Vagina (tissue), 2 donors: ENCODE results near the gene HBEGF. TPM values are rescaled to one million over a fixed set of nuclear protein-coding genes. Genes with fewer than 3 reads are reported as not detected.

Experiments
- DNase-seq, 2 donors: peaks; one replicate each; pipeline ENCODE4 v3.0.0-alpha.2; 2017; ENCODE audit errors: extremely low spot score in 2 of 2
- H3K27ac ChIP-seq: fragments of 200-600 bp; sonication (generic); one replicate; pipeline ENCODE4 v1.5.1; 2019
- H3K27me3 ChIP-seq: fragments of 200-600 bp; sonication (generic); one replicate; pipeline ENCODE4 v1.5.1; 2019
- H3K36me3 ChIP-seq, 2 donors: fragments of 200-600 bp; sonication (generic); one replicate each; pipeline ENCODE4 v1.5.1; 2017 to 2019
- H3K4me1 ChIP-seq: fragments of 200-600 bp; sonication (generic); one replicate; pipeline ENCODE4 v1.5.1; 2019
- H3K4me3 ChIP-seq, 2 donors: fragments of 200-600 bp; sonication (generic); 1 replicate in 1 of 2; 2 replicates in 1 of 2; pipeline ENCODE4 v1.5.1; 2016 to 2019
- H3K9me3 ChIP-seq: fragments of 200-600 bp; sonication (generic); one replicate; pipeline ENCODE4 v1.5.1; 2019
- POLR2A ChIP-seq, 2 donors: fragments of 450-650 bp; IDR thresholded peaks; one replicate each; pipeline ENCODE4 v1.6.1; 2017; ENCODE audit warnings: antibody characterized with exemption in 2 of 2, mild to moderate bottlenecking in 2 of 2, moderate library complexity in 2 of 2
- POLR2AphosphoS5 ChIP-seq, 2 donors: sonication (generic); formaldehyde crosslinking; IDR thresholded peaks; one replicate each; pipeline ENCODE4 v1.9.0; 2017; ENCODE audit warnings: antibody characterized with exemption in 2 of 2, mild to moderate bottlenecking in 2 of 2, low read depth in 1 of 2; ENCODE audit not compliant: insufficient read depth in 1 of 2
- intact Hi-C: fragments of 100-400 bp; cut with DNase I; formaldehyde crosslinking; loops from one replicate; pipeline ENCODE4 v1.15.1; 2023
- total RNA-seq: library from RNA; depleted of rRNA; stranded (reverse); fragments of >200 nt; gene quantifications from one replicate; pipeline ENCODE4 v1.2.3, GENCODE V29; 2016
- TF ChIP-seq, protein P1 (sequence below), 3 experiments: fragments of 450-650 bp in 2 of 3; fragments of 200-600 bp in 1 of 3; sonication (generic) in 1 of 3; IDR thresholded peaks; one replicate each; pipeline ENCODE4 v1.5.1; 2017 to 2019; ENCODE audit warnings: antibody characterized with exemption in 3 of 3, mild to moderate bottlenecking in 2 of 3, moderate library complexity in 2 of 3

The HBEGF gene, protein sequence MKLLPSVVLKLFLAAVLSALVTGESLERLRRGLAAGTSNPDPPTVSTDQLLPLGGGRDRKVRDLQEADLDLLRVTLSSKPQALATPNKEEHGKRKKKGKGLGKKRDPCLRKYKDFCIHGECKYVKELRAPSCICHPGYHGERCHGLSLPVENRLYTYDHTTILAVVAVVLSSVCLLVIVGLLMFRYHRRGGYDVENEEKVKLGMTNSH
- total RNA-seq: 16.2 TPM

DNA sequence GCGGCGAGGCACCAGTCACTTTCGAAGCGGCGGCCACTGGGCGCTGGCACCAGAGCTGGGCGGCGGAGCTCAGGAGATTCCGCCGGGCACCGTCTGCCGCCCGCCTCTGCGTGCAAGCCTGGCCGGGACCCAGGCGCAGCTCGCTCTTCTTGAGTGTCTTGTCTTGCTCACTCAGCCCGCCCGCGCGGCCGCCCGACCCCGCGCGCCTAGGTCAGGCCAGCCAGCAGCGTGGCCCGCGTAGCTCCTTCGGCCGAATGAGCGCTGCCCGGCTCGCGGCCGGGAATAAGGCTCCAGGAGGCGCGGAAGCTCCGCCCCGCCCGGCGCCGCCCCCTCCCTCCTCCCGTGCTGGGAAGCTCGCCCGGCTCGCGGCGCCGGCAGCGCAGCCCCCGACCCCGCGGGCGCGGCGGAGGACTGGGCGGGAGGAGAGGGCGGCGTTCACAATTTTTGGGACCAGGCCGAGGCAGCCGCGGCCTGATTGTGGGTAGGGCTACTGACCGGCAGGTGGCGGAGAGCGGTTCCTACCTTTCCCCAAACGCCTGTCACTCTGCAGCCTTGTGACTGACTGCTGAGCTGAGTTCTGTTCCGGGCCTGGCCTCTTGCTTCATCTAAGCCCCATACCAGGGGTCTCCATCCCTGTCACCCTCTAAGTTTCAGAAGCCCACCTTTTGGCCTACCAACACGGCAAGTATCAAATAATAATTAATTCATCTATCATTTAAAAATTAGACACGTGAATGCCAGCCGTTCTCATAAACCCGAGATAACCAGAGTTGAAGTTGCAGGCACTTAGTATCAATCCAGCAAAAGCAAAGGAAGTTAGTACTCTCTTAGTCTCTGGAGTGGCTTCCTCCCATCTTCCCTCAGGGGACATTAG is at the start of gene HBEGF:
TSS of gene HBEGF (minus strand) at position 256 of the 874 bp plus-strand sequence. CDS start 275 bp downstream, outside the sequence.
- no peak for DNase-seq
- Histone ChIP-seq H3K27ac (peak within 1 kb of the TSS; percentile 68), H3K4me3 (peak within 1 kb of the TSS; percentile 71 to 74), H3K27me3 (no peaks in the 10 kb centered on the region), H3K36me3 (no peaks in the 10 kb centered on the region), H3K4me1 (peaks cover 36% of the 10 kb centered on the region), H3K9me3 (no peaks in the 10 kb centered on the region)
- peak; percentile 28 to 87 for TF ChIP-seq POLR2AphosphoS5 (IDR thresholded peaks at IDR 0.05; ENCODE audit: insufficient read depth in 1 of 2, low read depth in 1 of 2)
- TF ChIP-seq, protein P1, sequence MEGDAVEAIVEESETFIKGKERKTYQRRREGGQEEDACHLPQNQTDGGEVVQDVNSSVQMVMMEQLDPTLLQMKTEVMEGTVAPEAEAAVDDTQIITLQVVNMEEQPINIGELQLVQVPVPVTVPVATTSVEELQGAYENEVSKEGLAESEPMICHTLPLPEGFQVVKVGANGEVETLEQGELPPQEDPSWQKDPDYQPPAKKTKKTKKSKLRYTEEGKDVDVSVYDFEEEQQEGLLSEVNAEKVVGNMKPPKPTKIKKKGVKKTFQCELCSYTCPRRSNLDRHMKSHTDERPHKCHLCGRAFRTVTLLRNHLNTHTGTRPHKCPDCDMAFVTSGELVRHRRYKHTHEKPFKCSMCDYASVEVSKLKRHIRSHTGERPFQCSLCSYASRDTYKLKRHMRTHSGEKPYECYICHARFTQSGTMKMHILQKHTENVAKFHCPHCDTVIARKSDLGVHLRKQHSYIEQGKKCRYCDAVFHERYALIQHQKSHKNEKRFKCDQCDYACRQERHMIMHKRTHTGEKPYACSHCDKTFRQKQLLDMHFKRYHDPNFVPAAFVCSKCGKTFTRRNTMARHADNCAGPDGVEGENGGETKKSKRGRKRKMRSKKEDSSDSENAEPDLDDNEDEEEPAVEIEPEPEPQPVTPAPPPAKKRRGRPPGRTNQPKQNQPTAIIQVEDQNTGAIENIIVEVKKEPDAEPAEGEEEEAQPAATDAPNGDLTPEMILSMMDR (IDR thresholded peaks at IDR 0.05): peak in 1 of 3 experiments; percentile 25
- peak; percentile 67 to 71 for TF ChIP-seq POLR2A (IDR thresholded peaks at IDR 0.05)
- intact Hi-C loops: no loop called here

DNA sequence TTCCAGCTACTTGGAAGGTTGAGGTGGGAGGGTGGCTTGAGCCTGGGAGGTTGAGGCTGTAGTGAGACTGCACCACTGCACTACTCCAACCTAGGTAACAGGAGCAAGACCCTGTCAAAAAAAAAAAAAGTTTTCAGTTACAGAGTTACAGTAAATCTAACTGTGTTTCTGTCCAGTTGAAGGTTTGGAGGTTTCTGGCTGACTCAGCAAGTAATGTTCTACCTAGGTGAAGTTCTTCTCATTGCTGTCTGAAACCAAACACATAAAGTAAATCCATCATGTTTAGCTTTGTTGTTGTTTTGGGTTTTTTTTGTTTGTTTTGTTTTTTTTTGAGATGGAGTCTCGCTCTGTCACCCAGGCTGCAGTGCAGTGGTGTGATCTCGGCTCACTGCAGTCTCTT is 47.3 kb upstream of the HBEGF start:
- no peaks in the 10 kb centered on the region for H3K27me3 ChIP-seq
- H3K27ac ChIP-seq: no peak overlapping the region
- intact Hi-C loops: no loop called here

DNA sequence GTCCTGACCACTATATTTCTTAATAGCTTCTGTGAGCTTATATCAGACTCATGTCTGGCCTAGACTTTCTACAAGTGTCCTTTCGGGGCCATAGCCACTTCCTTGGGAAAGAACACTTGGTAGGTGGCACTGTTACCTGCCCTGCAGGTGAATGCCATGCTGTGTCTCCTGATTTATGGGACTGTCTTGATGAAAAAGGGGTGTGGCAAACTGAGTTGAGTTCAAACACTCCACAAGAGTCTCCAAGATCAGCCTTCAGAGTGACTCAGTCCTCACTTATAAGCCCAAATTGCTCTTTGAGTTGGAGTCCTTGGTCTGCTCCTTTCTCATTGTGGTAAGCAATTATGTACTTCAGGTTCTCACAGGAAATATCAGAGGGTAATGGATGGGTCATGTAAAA is 45.3 kb upstream of the HBEGF start:
- no peaks in the 10 kb centered on the region for H3K27me3 ChIP-seq
- no peak overlapping the region for H3K4me3 ChIP-seq
- no peaks in the 10 kb centered on the region for H3K9me3 ChIP-seq
- H3K4me1 ChIP-seq: no peaks in the 10 kb centered on the region
- no peak overlapping the region for H3K27ac ChIP-seq
- H3K36me3 ChIP-seq: no peaks in the 10 kb centered on the region
- TF ChIP-seq POLR2A (IDR thresholded peaks at IDR 0.05) (no peak), POLR2AphosphoS5 (IDR thresholded peaks at IDR 0.05; ENCODE audit: insufficient read depth in 1 of 2, low read depth in 1 of 2) (no peak)
- TF ChIP-seq, protein P1 (IDR thresholded peaks at IDR 0.05): no peak
- intact Hi-C loops: no loop called here
- DNase-seq: no peak

More for the DNA sequence above, 47.3 kb upstream of the HBEGF start:
- Histone ChIP-seq H3K9me3 (no peaks in the 10 kb centered on the region), H3K36me3 (no peaks in the 10 kb centered on the region), H3K4me1 (peaks cover under 1% of the 10 kb centered on the region), H3K4me3 (no peak overlapping the region)
- TF ChIP-seq POLR2A (IDR thresholded peaks at IDR 0.05) (no peak), POLR2AphosphoS5 (IDR thresholded peaks at IDR 0.05; ENCODE audit: insufficient read depth in 1 of 2, low read depth in 1 of 2) (no peak)
- TF ChIP-seq, protein P1 (IDR thresholded peaks at IDR 0.05): no peak
- DNase-seq: no peak

DNA sequence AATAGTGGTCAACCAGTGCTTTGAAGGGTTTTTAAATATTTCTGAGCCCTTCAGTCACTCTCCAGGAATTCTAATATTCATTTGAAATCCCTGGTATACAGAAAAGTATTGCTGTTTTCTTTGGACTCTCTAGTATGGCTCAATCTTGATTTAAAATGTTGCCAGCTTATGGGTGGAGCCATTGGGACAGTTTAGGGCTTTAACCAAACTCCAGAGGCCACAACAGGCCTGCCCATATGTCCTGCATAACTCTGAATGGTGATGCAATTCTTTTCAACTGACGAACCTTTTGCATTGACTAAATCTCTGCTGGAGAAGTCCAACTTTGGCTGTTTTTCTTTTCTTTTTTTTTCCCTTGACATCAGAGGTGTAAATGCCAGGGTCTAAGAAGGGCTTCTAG is 44.9 kb upstream of the HBEGF start:
- intact Hi-C loops: no loop called here
- no peaks in the 10 kb centered on the region for H3K36me3 ChIP-seq
- TF ChIP-seq POLR2A (IDR thresholded peaks at IDR 0.05): no peak
- TF ChIP-seq, protein P1 (IDR thresholded peaks at IDR 0.05): no peak
- no peak overlapping the region for H3K27ac ChIP-seq
- no peak overlapping the region for H3K4me3 ChIP-seq
- H3K27me3 ChIP-seq: no peaks in the 10 kb centered on the region
- DNase-seq: no peak
- H3K9me3 ChIP-seq: no peaks in the 10 kb centered on the region
- no peaks in the 10 kb centered on the region for H3K4me1 ChIP-seq

DNA sequence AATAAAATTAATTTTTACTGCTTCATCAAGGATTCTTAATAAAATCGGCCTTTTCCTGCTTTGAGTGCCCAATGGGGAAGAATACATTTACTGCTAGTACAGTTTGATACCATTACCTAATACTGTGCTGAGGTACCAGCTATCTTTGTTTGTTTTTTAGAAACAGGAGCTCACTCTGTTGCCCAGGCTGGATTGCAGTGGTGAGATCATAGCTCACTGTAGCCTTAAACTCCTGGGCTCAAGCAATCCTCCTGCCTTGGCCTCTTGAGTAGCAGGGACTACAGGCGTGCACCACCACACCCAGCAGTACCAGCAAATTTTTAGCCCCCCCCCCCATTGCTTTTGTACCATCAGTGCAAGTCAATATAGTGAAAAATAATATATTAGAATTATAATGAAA is 41.6 kb upstream of the HBEGF start:
- Histone ChIP-seq H3K27me3 (no peaks in the 10 kb centered on the region), H3K9me3 (no peaks in the 10 kb centered on the region), H3K27ac (no peak overlapping the region), H3K36me3 (no peaks in the 10 kb centered on the region), H3K4me3 (no peak overlapping the region), H3K4me1 (no peaks in the 10 kb centered on the region)
- intact Hi-C loops: no loop called here
- TF ChIP-seq, protein P1 (IDR thresholded peaks at IDR 0.05): no peak
- TF ChIP-seq POLR2AphosphoS5 (IDR thresholded peaks at IDR 0.05; ENCODE audit: insufficient read depth in 1 of 2, low read depth in 1 of 2) (no peak), POLR2A (IDR thresholded peaks at IDR 0.05) (no peak)
- no peak for DNase-seq
